ENCODE data around the gene OLFML2A. TPM values are rescaled to one million over a fixed set of nuclear protein-coding genes. Genes with fewer than 3 reads are reported as not detected.

Gene OLFML2A
- total RNA-seq, 1 donor from 2014 or later: 22.3 TPM

- H3K4me1 ChIP-seq: peaks cover 12% of the 10 kb centered on the region
- no peak for ATAC-seq
- intact Hi-C loops (cut with DNase I): no loop called here
Observed at GRCh38 chr9:124815601-124816000, 38.7 kb downstream of the OLFML2A start.

GRCh38 chr9:124818431-124819281 is 41.7 kb downstream of the OLFML2A start:
- peak; percentile 43 for DNase-seq
- Histone ChIP-seq H3K27me3 (ENCODE audit: low read depth) (no peaks in the 10 kb centered on the region), H3K27ac (no peak overlapping the region), H3K9me3 (no peaks in the 10 kb centered on the region), H3K36me3 (no peaks in the 10 kb centered on the region), H3K4me3 (no peak overlapping the region), H3K4me1 (no peaks in the 10 kb centered on the region)
- intact Hi-C loops (cut with DNase I): no loop called here
- no peak for TF ChIP-seq CTCF (IDR thresholded peaks at IDR 0.05)
- peak; percentile 50 to 53 for ATAC-seq

More at GRCh38 chr9:124815601-124816000, 38.7 kb downstream of the OLFML2A start:
- H3K9me3 ChIP-seq: no peaks in the 10 kb centered on the region
- H3K4me3 ChIP-seq: no peak overlapping the region
- no peak overlapping the region for H3K27ac ChIP-seq
- H3K36me3 ChIP-seq: no peaks in the 10 kb centered on the region
- DNase-seq: peak; percentile 3
- no peaks in the 10 kb centered on the region for H3K27me3 ChIP-seq (ENCODE audit: low read depth)
- no peak for TF ChIP-seq CTCF (IDR thresholded peaks at IDR 0.05)

- Histone ChIP-seq H3K4me1 (no peaks in the 10 kb centered on the region), H3K4me3 (no peak overlapping the region), H3K27me3 (ENCODE audit: low read depth) (no peaks in the 10 kb centered on the region), H3K9me3 (no peaks in the 10 kb centered on the region), H3K36me3 (no peaks in the 10 kb centered on the region), H3K27ac (no peak overlapping the region)
- ATAC-seq (no peak), DNase-seq (no peak)
- no peak for TF ChIP-seq CTCF (IDR thresholded peaks at IDR 0.05)
- intact Hi-C loops (cut with DNase I): no loop called here
Observed at GRCh38 chr9:124820698-124821623, 44.0 kb downstream of the OLFML2A start.

- no peaks in the 10 kb centered on the region for H3K9me3 ChIP-seq
- DNase-seq: no peak
- no peak for ATAC-seq
- H3K27me3 ChIP-seq (ENCODE audit: low read depth): no peaks in the 10 kb centered on the region
- H3K36me3 ChIP-seq: no peaks in the 10 kb centered on the region
- TF ChIP-seq CTCF (IDR thresholded peaks at IDR 0.05): no peak
- no peak overlapping the region for H3K4me3 ChIP-seq
- H3K4me1 ChIP-seq: peaks cover 18% of the 10 kb centered on the region
- no peak overlapping the region for H3K27ac ChIP-seq
- intact Hi-C loops (cut with DNase I): no loop called here
Observed at GRCh38 chr9:124828489-124829333, 51.8 kb downstream of the OLFML2A start.

GRCh38 chr9:124829334-124829669 is 52.4 kb downstream of the OLFML2A start:
- no peaks in the 10 kb centered on the region for H3K36me3 ChIP-seq
- no peak for DNase-seq
- no peak for ATAC-seq
- no peaks in the 10 kb centered on the region for H3K9me3 ChIP-seq
- intact Hi-C loops (cut with DNase I): no loop called here
- H3K4me1 ChIP-seq: peaks cover 19% of the 10 kb centered on the region
- H3K27me3 ChIP-seq (ENCODE audit: low read depth): no peaks in the 10 kb centered on the region
- no peak for TF ChIP-seq CTCF (IDR thresholded peaks at IDR 0.05)
- no peak overlapping the region for H3K4me3 ChIP-seq
- H3K27ac ChIP-seq: no peak overlapping the region
